PC-3 (cell line): ENCODE results near the gene BSG. TPM values are rescaled to one million over a fixed set of nuclear protein-coding genes. Genes with fewer than 3 reads are reported as not detected.

Experiments
- ATAC-seq: fragments of 200-7000 bp; cut with Tn5 transposase; 2 replicates; pipeline ENCODE4 v1.9.1; 2020; ENCODE audit warnings: mild to moderate bottlenecking, moderate library complexity
- BruUV-seq: library from RNA; stranded (reverse); fragments of 400-500 nt; replicated peaks from 2 replicates; lab custom pipeline; 2021; lab: Mats Ljungman, UMichigan
- CTCF ChIA-PET: fragments of 300-600 bp; sonication (Branson Sonifier 250); formaldehyde crosslinking; loops from one replicate; lab custom pipeline; 2022; ENCODE audit warnings: antibody characterized with exemption; lab: Charles Lee
- POLR2A ChIA-PET: fragments of 300-600 bp; sonication (Branson Sonifier 250); formaldehyde crosslinking; loops from one replicate; lab custom pipeline; 2022; ENCODE audit warnings: antibody characterized with exemption; ENCODE audit not compliant: unreplicated experiment; lab: Charles Lee
- DNase-seq: peaks from one replicate; pipeline ENCODE4 v3.0.0-alpha.2; 2015
- H2AFZ ChIP-seq: fragments of 300-600 bp; sonication (generic); 2 replicates; pipeline ENCODE4 v1.6.0; 2016; ENCODE audit warnings: antibody characterized with exemption, low read length
- H3F3A ChIP-seq: fragments of 300-600 bp; sonication (generic); one replicate; pipeline ENCODE4 v1.6.0; 2017; ENCODE audit warnings: antibody characterized with exemption, low read length, control low read depth, mild to moderate bottlenecking; ENCODE audit not compliant: unreplicated experiment
- H3K27ac ChIP-seq: fragments of 300-600 bp; sonication (generic); 2 replicates; pipeline ENCODE4 v1.5.1; 2016; ENCODE audit warnings: mild to moderate bottlenecking, low read length
- H3K27me3 ChIP-seq: fragments of 300-600 bp; sonication (generic); 2 replicates; pipeline ENCODE4 v1.6.1; 2016; ENCODE audit warnings: low read length, mixed read lengths
- H3K36me3 ChIP-seq: fragments of 300-600 bp; sonication (generic); 2 replicates; pipeline ENCODE4 v1.6.1; 2016; ENCODE audit warnings: low read depth, mixed run types, low read length, mixed read lengths
- H3K4me1 ChIP-seq: fragments of 300-600 bp; sonication (generic); 2 replicates; pipeline ENCODE4 v1.5.1; 2016; ENCODE audit warnings: low read length; ENCODE audit not compliant: insufficient read depth
- H3K4me2 ChIP-seq: fragments of 300-600 bp; sonication (generic); 2 replicates; pipeline ENCODE4 v1.6.0; 2016; ENCODE audit warnings: low read length
- H3K4me3 ChIP-seq: fragments of 300-600 bp; sonication (generic); 2 replicates; pipeline ENCODE4 v1.5.1; 2016; ENCODE audit warnings: mild to moderate bottlenecking, low read length, mixed read lengths
- H3K79me2 ChIP-seq: fragments of 300-600 bp; sonication (generic); 2 replicates; pipeline ENCODE4 v1.6.1; 2017; ENCODE audit warnings: low read length, mixed read lengths
- H3K9ac ChIP-seq: fragments of 300-600 bp; sonication (generic); 2 replicates; pipeline ENCODE4 v1.6.0; 2016; ENCODE audit warnings: mild to moderate bottlenecking, low read length
- H3K9me2 ChIP-seq: fragments of 300-600 bp; sonication (generic); replicated peaks from 2 replicates; pipeline ENCODE4 v1.6.1; 2016; ENCODE audit warnings: mixed run types, low read length, mixed read lengths
- H3K9me3 ChIP-seq: fragments of 300-600 bp; sonication (generic); 2 replicates; pipeline ENCODE4 v1.6.1; 2016; ENCODE audit warnings: low read length, mixed read lengths
- H4K20me1 ChIP-seq: fragments of 300-600 bp; sonication (generic); 2 replicates; pipeline ENCODE4 v1.6.1; 2016; ENCODE audit warnings: low read length, mixed read lengths
- EZH2 ChIP-seq: fragments of 300-600 bp; sonication (generic); IDR thresholded peaks from one replicate; pipeline ENCODE4 v1.6.1; 2017; ENCODE audit warnings: antibody characterized with exemption, mild to moderate bottlenecking, low read length; ENCODE audit not compliant: unreplicated experiment
- EZH2phosphoT487 ChIP-seq: fragments of 300-600 bp; sonication (generic); IDR thresholded peaks from 2 replicates; pipeline ENCODE4 v1.6.1; 2018; ENCODE audit warnings: mild to moderate bottlenecking, antibody characterized with exemption, low read length, borderline replicate concordance
- intact Hi-C: fragments of 100-400 bp; cut with micrococcal nuclease; formaldehyde crosslinking; loops from 2 replicates; pipeline ENCODE4 v1.9.0; 2023
- total RNA-seq: library from RNA; depleted of rRNA; stranded (reverse); fragments of >200 nt; gene quantifications from 2 replicates; pipeline ENCODE4 v1.2.3, GENCODE V29; 2014
- TF ChIP-seq, protein P1 (sequence below): fragments of 300-600 bp; sonication (generic); conservative IDR thresholded peaks from 2 replicates; pipeline ENCODE4 v1.5.1; 2017; ENCODE audit warnings: antibody characterized with exemption, low read depth, mild to moderate bottlenecking, low read length

Gene BSG
- total RNA-seq, 1 experiment from 2014 or later = 458 TPM

DNA sequence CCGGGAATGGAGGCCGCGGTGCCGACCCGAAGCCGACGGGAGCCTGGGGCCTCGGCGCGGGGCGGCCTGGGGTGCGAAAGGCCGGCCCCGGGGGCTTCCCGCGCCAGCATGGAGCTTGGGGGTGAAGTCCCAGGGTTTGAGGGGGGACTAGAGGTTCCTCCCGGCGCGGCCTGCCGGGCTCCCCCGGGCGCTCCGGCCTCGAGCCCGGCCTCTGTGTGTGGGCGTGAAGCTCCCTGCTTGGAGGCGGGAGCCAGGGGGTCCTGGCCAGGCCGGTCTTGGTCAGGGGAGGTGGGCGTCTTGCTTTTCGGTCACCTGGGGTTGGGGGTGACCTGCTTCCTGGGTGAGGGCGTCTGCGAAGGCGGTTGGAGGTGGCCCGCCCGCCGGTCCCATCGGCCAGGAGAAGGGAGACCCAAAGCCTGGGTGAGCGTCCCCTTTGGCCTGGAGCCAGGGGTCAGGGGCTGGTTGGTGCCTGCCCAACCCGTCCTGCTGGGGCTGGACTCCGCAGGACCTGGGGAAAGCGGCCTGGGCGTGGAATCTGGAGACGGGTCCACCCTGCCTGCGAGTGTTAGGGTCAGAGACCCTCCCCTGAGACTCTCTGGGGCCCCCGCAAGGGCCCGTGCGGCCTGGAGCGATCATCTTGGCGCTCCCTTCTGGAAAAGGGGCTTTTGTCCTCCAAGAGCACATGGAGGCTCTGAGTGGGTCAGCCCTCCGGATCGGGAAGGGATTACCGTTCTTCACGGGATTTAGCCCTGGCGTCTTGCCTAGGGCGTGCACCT is 535 bp downstream of the BSG start:
- BruUV-seq = TSS peak; percentile 62
- Histone ChIP-seq H4K20me1 (peaks cover 43% of the 10 kb centered on the region), H3K4me2 (peak overlapping the region; percentile 98), H3F3A (no peaks in the 10 kb centered on the region), H3K27ac (peak overlapping the region; percentile 18; the same call in 1 of the 2 replicates), H3K4me3 (peak overlapping the region; percentile 93), H3K27me3 (no peaks in the 10 kb centered on the region), H3K79me2 (peaks cover 55% of the 10 kb centered on the region), H3K9me3 (no peaks in the 10 kb centered on the region), H3K9ac (peak overlapping the region; percentile 97), H3K4me1 (peaks cover 20% of the 10 kb centered on the region), H3K9me2 (no peaks in the 10 kb centered on the region), H2AFZ (no peak overlapping the region), H3K36me3 (no peaks in the 10 kb centered on the region)
- ChIA-PET POLR2A (no interaction called here), CTCF (no interaction called here)
- no peak for TF ChIP-seq EZH2
- no peak for TF ChIP-seq EZH2phosphoT487
- TF ChIP-seq, protein P1, sequence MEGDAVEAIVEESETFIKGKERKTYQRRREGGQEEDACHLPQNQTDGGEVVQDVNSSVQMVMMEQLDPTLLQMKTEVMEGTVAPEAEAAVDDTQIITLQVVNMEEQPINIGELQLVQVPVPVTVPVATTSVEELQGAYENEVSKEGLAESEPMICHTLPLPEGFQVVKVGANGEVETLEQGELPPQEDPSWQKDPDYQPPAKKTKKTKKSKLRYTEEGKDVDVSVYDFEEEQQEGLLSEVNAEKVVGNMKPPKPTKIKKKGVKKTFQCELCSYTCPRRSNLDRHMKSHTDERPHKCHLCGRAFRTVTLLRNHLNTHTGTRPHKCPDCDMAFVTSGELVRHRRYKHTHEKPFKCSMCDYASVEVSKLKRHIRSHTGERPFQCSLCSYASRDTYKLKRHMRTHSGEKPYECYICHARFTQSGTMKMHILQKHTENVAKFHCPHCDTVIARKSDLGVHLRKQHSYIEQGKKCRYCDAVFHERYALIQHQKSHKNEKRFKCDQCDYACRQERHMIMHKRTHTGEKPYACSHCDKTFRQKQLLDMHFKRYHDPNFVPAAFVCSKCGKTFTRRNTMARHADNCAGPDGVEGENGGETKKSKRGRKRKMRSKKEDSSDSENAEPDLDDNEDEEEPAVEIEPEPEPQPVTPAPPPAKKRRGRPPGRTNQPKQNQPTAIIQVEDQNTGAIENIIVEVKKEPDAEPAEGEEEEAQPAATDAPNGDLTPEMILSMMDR = no peak
- ATAC-seq = no peak
- peak; percentile 47 for DNase-seq
- intact Hi-C loops = loop anchor here (10.0 kb wide), 1 partner anchor 62 kb away; the partner anchor contains the start of genes FGF22 and POLRMT

DNA sequence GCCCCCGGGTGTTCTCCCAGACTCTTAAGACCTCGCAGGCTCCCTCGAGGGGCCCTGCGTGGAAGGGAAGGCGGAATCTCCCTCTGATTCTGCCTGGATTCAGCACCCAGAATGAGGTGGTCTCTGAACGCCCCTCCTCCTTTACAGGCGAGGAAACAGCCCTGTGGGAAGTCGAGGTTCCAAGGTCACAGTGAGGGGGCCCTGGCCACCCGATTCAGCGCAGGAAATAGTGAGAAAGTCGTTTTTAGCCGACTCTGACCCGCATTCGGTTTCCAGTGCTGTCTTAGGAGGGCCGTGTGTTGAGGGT is 1.1 kb downstream of the BSG start:
- DNase-seq (no peak), ATAC-seq (no peak)
- H3K9me2 ChIP-seq = no peaks in the 10 kb centered on the region
- ChIA-PET CTCF (no interaction called here), POLR2A (no interaction called here)
- peaks cover 60% of the 10 kb centered on the region for H3K79me2 ChIP-seq
- H4K20me1 ChIP-seq = peaks cover 49% of the 10 kb centered on the region
- H3K27ac ChIP-seq = peak overlapping the region; percentile 18; the same call in 1 of the 2 replicates
- intact Hi-C loops = loop anchor here (10.0 kb wide), 1 partner anchor 61 kb away; the partner anchor contains the start of genes FGF22 and POLRMT
- peak overlapping the region; percentile 97 for H3K9ac ChIP-seq
- no peaks in the 10 kb centered on the region for H3K9me3 ChIP-seq
- TF ChIP-seq, protein P1 = no peak
- TF ChIP-seq EZH2phosphoT487 (no peak), EZH2 (no peak)
- no peak overlapping the region for H2AFZ ChIP-seq
- H3K4me3 ChIP-seq = peak overlapping the region; percentile 93
- no TSS peak for BruUV-seq
- peak overlapping the region; percentile 98 for H3K4me2 ChIP-seq
- peaks cover 20% of the 10 kb centered on the region for H3K4me1 ChIP-seq
- no peaks in the 10 kb centered on the region for H3K27me3 ChIP-seq
- H3F3A ChIP-seq = no peaks in the 10 kb centered on the region
- H3K36me3 ChIP-seq = no peaks in the 10 kb centered on the region; the same call in 1 of the 2 replicates
